ENCODE results near the gene NBEAL2. TPM values are rescaled to one million over a fixed set of nuclear protein-coding genes. Genes with fewer than 3 reads are reported as not detected.
A peak's percentile ranks its signal among the peaks of the same experiment; 100 is the strongest.

NBEAL2 gene
- total and polyA plus RNA-seq, 10 of the 15 experiments (the other 5 are each of a cell fraction or from before 2014, with no cell fraction given): 0.07 to 127 (median 29.4) TPM

- ChIA-PET RAD21 (ENCODE audit: unreplicated experiment) (interaction anchor here (0.8 to 3.9 kb wide), 7 partner anchors 9 to 51 kb away, joined by 3 to 28 read pairs (median 5); no protein-coding TSS in a partner anchor), SMC1A (ENCODE audit: uncharacterized antibody, unreplicated experiment) (interaction anchor here (0.6 to 9.6 kb wide), 9 partner anchors 9 to 647 kb away, joined by 3 to 126 read pairs (median 4); no protein-coding TSS in a partner anchor), POLR2A (interaction anchor here (0.7 to 2.6 kb wide), 12 partner anchors 9 to 402 kb away, joined by 3 to 10 read pairs (median 6); partner anchors contain the start of gene PTPN23), CTCF (interaction anchor here (1.1 to 1.5 kb wide), 2 partner anchors 9 to 45 kb away, joined by 3 read pairs; no protein-coding TSS in a partner anchor)
- Histone ChIP-seq H3K4me2 (ENCODE audit: control insufficient read depth, insufficient read depth) (peak overlapping the region; percentile 99), H3K27me3 (replicated peaks in 1 of 2; ENCODE audit: control insufficient read depth in 2 of 2, insufficient read depth in 2 of 2, low read length in 1 of 2) (no peaks in the 10 kb centered on the region), H3K4me1 (ENCODE audit: control insufficient read depth, insufficient read depth, low read length) (peaks cover 29% of the 10 kb centered on the region), H2AFZ (ENCODE audit: control insufficient read depth, low read depth, low read length) (no peak overlapping the region), H3K9ac (ENCODE audit: control insufficient read depth, insufficient read depth, low read length) (no peak overlapping the region; the same call in 1 of the 2 replicates), H3K36me3 (ENCODE audit: control insufficient read depth in 2 of 2, insufficient read depth in 2 of 2, low read length in 1 of 2) (no peaks in the 10 kb centered on the region), H3K9me3 (replicated peaks; ENCODE audit: control insufficient read depth, insufficient read depth, low read length) (no peaks in the 10 kb centered on the region), H3K27ac (ENCODE audit: control insufficient read depth, insufficient read depth) (peak overlapping the region; percentile 88; the same call in 1 of the 2 replicates), H3K79me2 (ENCODE audit: control insufficient read depth, insufficient read depth, low read length) (peaks cover 69% of the 10 kb centered on the region), H3K4me3 (peak overlapping the region; percentile 96), H4K20me1 (ENCODE audit: control insufficient read depth, insufficient read depth) (no peaks in the 10 kb centered on the region)
- BruUV-seq (replicated peaks): no TSS peak
- 72% methylated on average over 9 of the region's 9 CpGs for WGBS (ENCODE audit: insufficient coverage, insufficient replicate concordance, low lambda C conversion rate, missing lambda C conversion rate)
- TF ChIP-seq ATF7 (IDR thresholded peaks at IDR 0.05; ENCODE audit: low read depth) (no peak), MEF2B (IDR thresholded peaks at IDR 0.05; ENCODE audit: partially characterized antibody, poor library complexity, severe bottlenecking) (no peak)
- no peak for DNase-seq (ENCODE audit: low read depth, low spot score)
- in situ Hi-C loops (cut with MboI): no loop called here
- ATAC-seq: no peak
- FAIRE-seq: no peak
- intact Hi-C loops (cut with micrococcal nuclease; ENCODE audit: unreplicated experiment): no loop called here
Observed at GRCh38 chr3:46978381-46978780, 1.1 kb upstream of the NBEAL2 start.

GRCh38 chr3:46979958-46980497 is 562 bp downstream of the NBEAL2 start:
- RAD21 ChIA-PET (ENCODE audit: unreplicated experiment): interaction anchor here (0.9 to 3.9 kb wide), 9 partner anchors 7 to 53 kb away, joined by 3 to 28 read pairs (median 5); no protein-coding TSS in a partner anchor
- Histone ChIP-seq H3K27me3 (replicated peaks in 1 of 2; ENCODE audit: control insufficient read depth in 2 of 2, insufficient read depth in 2 of 2, low read length in 1 of 2) (no peaks in the 10 kb centered on the region), H3K27ac (ENCODE audit: control insufficient read depth, insufficient read depth) (peak overlapping the region; percentile 61), H2AFZ (ENCODE audit: control insufficient read depth, low read depth, low read length) (peak overlapping the region; percentile 45), H3K9ac (ENCODE audit: control insufficient read depth, insufficient read depth, low read length) (peak overlapping the region; percentile 92), H3K4me1 (ENCODE audit: control insufficient read depth, insufficient read depth, low read length) (peaks cover 22% of the 10 kb centered on the region), H3K9me3 (replicated peaks; ENCODE audit: control insufficient read depth, insufficient read depth, low read length) (no peaks in the 10 kb centered on the region), H3K36me3 (ENCODE audit: control insufficient read depth in 2 of 2, insufficient read depth in 2 of 2, low read length in 1 of 2) (no peaks in the 10 kb centered on the region), H4K20me1 (ENCODE audit: control insufficient read depth, insufficient read depth) (no peaks in the 10 kb centered on the region), H3K79me2 (ENCODE audit: control insufficient read depth, insufficient read depth, low read length) (peaks cover 59% of the 10 kb centered on the region), H3K4me2 (ENCODE audit: control insufficient read depth, insufficient read depth) (peak overlapping the region; percentile 98), H3K4me3 (peak overlapping the region; percentile 96)
- CTCF ChIA-PET: interaction anchor here (0.8 to 2.0 kb wide), 6 partner anchors 11 to 56 kb away, joined by 3 to 9 read pairs (median 4); no protein-coding TSS in a partner anchor
- no peak for DNase-seq (ENCODE audit: low read depth, low spot score)
- intact Hi-C loops (cut with micrococcal nuclease; ENCODE audit: unreplicated experiment): loop anchor here (1.0 kb wide), 1 partner anchor 10 kb away; no protein-coding TSS in a partner anchor
- no peak for ATAC-seq
- WGBS (ENCODE audit: insufficient coverage, insufficient replicate concordance, low lambda C conversion rate, missing lambda C conversion rate): 1% methylated on average over 14 of the region's 40 CpGs
- no TSS peak for BruUV-seq (replicated peaks)
- POLR2A ChIA-PET: interaction anchor here (0.5 to 2.4 kb wide), 17 partner anchors 9 to 400 kb away, joined by 3 to 9 read pairs (median 5); partner anchors contain the start of gene PTPN23
- no peak for FAIRE-seq
- SMC1A ChIA-PET (ENCODE audit: uncharacterized antibody, unreplicated experiment): interaction anchor here (1.0 to 9.6 kb wide), 5 partner anchors 15 to 185 kb away, joined by 3 to 126 read pairs (median 4); partner anchors contain the start of gene SETD2
- in situ Hi-C loops (cut with MboI): no loop called here
- TF ChIP-seq MYC (IDR thresholded peaks at IDR 0.05; ENCODE audit: insufficient read depth, insufficient read length, insufficient replicate concordance, low read length, severe bottlenecking) (no peak), MXI1 (IDR thresholded peaks at IDR 0.05; ENCODE audit: low read depth, low read length) (peak; percentile 67; the same call in 1 of the 2 replicates), CEBPB (IDR thresholded peaks at IDR 0.05; ENCODE audit: borderline replicate concordance in 1 of 2, low read depth in 2 of 2, low read length in 2 of 2) (no peak), NR2C2 (IDR thresholded peaks at IDR 0.05; ENCODE audit: borderline replicate concordance, control insufficient read depth, insufficient read length, low read depth) (no peak), ZNF217 (IDR thresholded peaks at IDR 0.05) (no peak; the same call in 1 of the 2 replicates), ZBED1 (IDR thresholded peaks at IDR 0.05; ENCODE audit: borderline replicate concordance) (no peak), BCL3 (IDR thresholded peaks at IDR 0.05; ENCODE audit: borderline replicate concordance, insufficient read depth, low read depth, low read length, poor library complexity, severe bottlenecking) (no peak), MAX (IDR thresholded peaks at IDR 0.05; ENCODE audit: low read depth, low read length) (0 out of 2 replicates have a peak, but pooled peaks have one; percentile 6), RAD21 (IDR thresholded peaks at IDR 0.05; ENCODE audit: insufficient read depth, low read depth, low read length) (no peak), TARDBP (IDR thresholded peaks at IDR 0.05; ENCODE audit: borderline replicate concordance) (no peak)

Data from GM12878 (cell line).